MM.1S (cell line): ENCODE measurements around the gene FHL1.

Experiments
- DNase-seq: peaks from one replicate; pipeline ENCODE4 v3.0.0-alpha.2; 2015
- H2AFZ ChIP-seq: fragments of 300-600 bp; sonication (generic); 2 replicates; pipeline ENCODE4 v1.6.0; 2016; ENCODE audit warnings: antibody characterized with exemption, low read length
- H3F3A ChIP-seq: fragments of 300-600 bp; sonication (generic); 2 replicates; pipeline ENCODE4 v1.6.1; 2016; ENCODE audit warnings: mild to moderate bottlenecking, antibody characterized with exemption, low read length, moderate library complexity, mixed read lengths; ENCODE audit not compliant: insufficient read depth
- H3K27ac ChIP-seq: fragments of 300-600 bp; sonication (generic); 2 replicates; pipeline ENCODE4 v1.5.1; 2016; ENCODE audit warnings: mild to moderate bottlenecking, low read length
- H3K27me3 ChIP-seq: fragments of 300-600 bp; sonication (generic); replicated peaks from 2 replicates; pipeline ENCODE4 v1.6.0; 2016; ENCODE audit warnings: low read length; ENCODE audit not compliant: insufficient read depth
- H3K36me3 ChIP-seq: fragments of 300-600 bp; sonication (generic); replicated peaks from 2 replicates; pipeline ENCODE4 v1.6.1; 2016; ENCODE audit warnings: mild to moderate bottlenecking, low read length, mixed read lengths; ENCODE audit not compliant: insufficient read depth
- H3K4me1 ChIP-seq: fragments of 300-600 bp; sonication (generic); 2 replicates; pipeline ENCODE4 v1.6.1; 2016; ENCODE audit warnings: low read length, mixed read lengths
- H3K4me2 ChIP-seq: fragments of 300-600 bp; sonication (generic); 2 replicates; pipeline ENCODE4 v1.6.0; 2016; ENCODE audit warnings: low read depth, low read length
- H3K4me3 ChIP-seq: fragments of 300-600 bp; sonication (generic); 2 replicates; pipeline ENCODE4 v1.5.1; 2016; ENCODE audit warnings: low read length, mixed read lengths
- H3K79me2 ChIP-seq: fragments of 300-600 bp; sonication (generic); 2 replicates; pipeline ENCODE4 v1.6.1; 2016; ENCODE audit warnings: mixed run types, low read length, mixed read lengths
- H3K9ac ChIP-seq: fragments of 300-600 bp; sonication (generic); 2 replicates; pipeline ENCODE4 v1.6.1; 2016; ENCODE audit warnings: low read length, mixed read lengths
- H3K9me2 ChIP-seq: fragments of 300-600 bp; sonication (generic); replicated peaks from 2 replicates; pipeline ENCODE4 v1.6.1; 2016; ENCODE audit warnings: mild to moderate bottlenecking, low read length, mixed read lengths; ENCODE audit not compliant: insufficient read depth
- H3K9me3 ChIP-seq: fragments of 300-600 bp; sonication (generic); replicated peaks from 2 replicates; pipeline ENCODE4 v1.6.1; 2016; ENCODE audit warnings: mild to moderate bottlenecking, low read length, mixed read lengths; ENCODE audit not compliant: insufficient read depth
- H4K20me1 ChIP-seq: fragments of 300-600 bp; sonication (generic); 2 replicates; pipeline ENCODE4 v1.6.1; 2016; ENCODE audit warnings: mild to moderate bottlenecking, low read length, moderate library complexity, mixed read lengths; ENCODE audit not compliant: insufficient read depth
- CTCF ChIP-seq: fragments of 300-600 bp; sonication (generic); IDR thresholded peaks from 2 replicates; pipeline ENCODE4 v1.5.1; 2016; ENCODE audit warnings: antibody characterized with exemption, low read length, mixed read lengths
- EZH2 ChIP-seq: fragments of 300-600 bp; sonication (generic); optimal IDR thresholded peaks from 2 replicates; pipeline ENCODE3; 2017; ENCODE audit warnings: low read depth, mild to moderate bottlenecking, antibody characterized with exemption, low read length, mixed read lengths
- EZH2phosphoT487 ChIP-seq: fragments of 300-600 bp; sonication (generic); IDR thresholded peaks from 2 replicates; pipeline ENCODE4 v1.6.1; 2018; ENCODE audit warnings: antibody characterized with exemption, low read length

Gene FHL1

DNA sequence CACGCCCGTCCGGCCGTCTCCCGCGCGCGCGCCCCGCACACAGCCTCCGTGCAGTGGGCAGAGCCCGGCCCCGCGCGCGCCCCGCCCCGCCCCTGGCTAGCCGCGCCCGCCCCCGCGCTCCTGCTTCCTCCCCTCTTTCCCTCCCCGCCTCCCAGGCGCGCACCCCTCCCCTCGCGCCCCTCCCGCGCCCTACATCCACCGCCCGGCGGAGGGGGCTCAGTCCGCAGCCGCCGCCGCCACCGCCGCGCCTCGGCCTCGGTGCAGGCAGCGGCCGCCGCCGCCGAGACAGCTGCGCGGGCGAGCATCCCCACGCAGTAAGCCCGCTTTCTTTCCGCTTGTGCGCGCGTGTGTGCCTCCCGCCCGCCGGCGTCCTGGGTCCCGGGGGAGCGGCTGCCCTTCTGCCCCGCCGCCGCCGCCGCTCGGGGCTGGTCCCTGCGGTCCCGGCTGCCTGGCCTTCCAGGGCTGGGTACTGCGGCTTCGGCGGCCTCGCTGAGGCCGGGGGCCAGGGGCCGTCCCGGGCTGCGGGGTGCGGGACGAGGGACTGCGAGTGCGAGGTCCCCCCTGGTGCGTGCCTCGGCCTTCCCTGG lies at the start of gene FHL1:
TSS of gene FHL1 (plus strand) at position 219 of the 587 bp plus-strand sequence.
- Histone ChIP-seq H3K27ac (peak within 1 kb of the TSS; percentile 1; the same call in 1 of the 2 replicates), H3K9me3 (no peaks in the 10 kb centered on the region), H3K4me1 (peaks cover 4% of the 10 kb centered on the region; the same call in 1 of the 2 replicates), H4K20me1 (no peaks in the 10 kb centered on the region), H3F3A (no peaks in the 10 kb centered on the region), H3K4me2 (peak within 1 kb of the TSS; percentile 71), H3K4me3 (peak within 1 kb of the TSS; percentile 67), H3K79me2 (peaks cover 48% of the 10 kb centered on the region), H2AFZ (peak within 1 kb of the TSS; percentile 47; the same call in 1 of the 2 replicates), H3K36me3 (no peaks in the 10 kb centered on the region), H3K9ac (peak within 1 kb of the TSS; percentile 80), H3K9me2 (no peaks in the 10 kb centered on the region), H3K27me3 (no peaks in the 10 kb centered on the region)
- no peak for TF ChIP-seq EZH2
- no peak for TF ChIP-seq CTCF
- TF ChIP-seq EZH2phosphoT487 = no peak
- DNase-seq = peak; percentile 47

DNA sequence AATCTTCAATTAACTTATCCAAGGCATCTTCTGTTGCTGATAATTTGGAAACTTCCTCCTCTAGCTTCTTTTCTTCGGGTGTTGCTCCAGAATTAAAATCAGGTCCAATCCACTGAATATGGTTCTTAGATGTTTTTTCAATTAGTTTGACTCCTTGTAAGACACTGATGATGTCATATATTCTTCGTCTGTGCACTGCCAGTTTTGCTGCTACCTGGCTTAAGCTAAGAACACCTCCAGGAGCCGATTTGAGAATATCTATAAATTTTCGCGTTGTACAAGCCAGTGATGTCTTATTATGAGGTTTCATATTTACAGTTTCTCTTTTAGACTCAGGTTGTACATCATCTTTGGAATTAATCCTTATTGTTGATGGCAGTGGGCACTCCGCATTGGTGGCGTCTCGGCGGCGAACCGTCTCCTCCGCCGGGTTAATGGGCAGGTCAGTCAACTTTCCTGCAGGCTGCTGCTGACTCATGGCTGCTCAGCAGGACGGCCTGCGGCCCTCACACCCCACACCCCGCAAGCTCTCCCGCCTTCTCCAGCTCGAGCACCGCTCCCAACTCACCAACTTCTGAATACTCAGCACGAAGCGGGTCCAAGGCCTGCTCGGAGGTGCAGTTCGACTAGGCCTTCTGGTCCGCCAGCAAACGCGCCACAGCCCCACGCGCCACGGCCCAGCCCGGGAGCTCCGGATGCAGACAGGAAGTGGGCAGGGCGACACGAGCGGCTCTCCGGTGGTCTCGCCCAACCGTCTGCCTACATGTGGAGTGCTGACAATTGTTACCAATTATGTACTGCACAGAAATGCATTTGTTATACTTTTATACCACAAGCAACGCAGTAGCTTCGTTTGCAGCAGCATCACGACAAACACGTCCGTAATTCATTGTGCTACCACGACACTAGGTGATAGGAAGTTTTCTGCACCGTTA lies 49.2 kb upstream of the FHL1 start:
- Histone ChIP-seq H3K27me3 (no peaks in the 10 kb centered on the region), H3K9me2 (no peaks in the 10 kb centered on the region)

GRCh38 chrX:136104936-136105335 lies 42.4 kb upstream of the FHL1 start:
- H3K4me3 ChIP-seq = no peak overlapping the region

More for the DNA sequence above, 49.2 kb upstream of the FHL1 start:
- Histone ChIP-seq H3F3A (no peaks in the 10 kb centered on the region), H3K27ac (no peak overlapping the region), H3K36me3 (no peaks in the 10 kb centered on the region), H3K9me3 (no peaks in the 10 kb centered on the region), H3K79me2 (no peaks in the 10 kb centered on the region), H3K4me3 (no peak overlapping the region), H3K4me2 (no peak overlapping the region), H4K20me1 (no peaks in the 10 kb centered on the region), H3K9ac (no peak overlapping the region), H2AFZ (no peak overlapping the region), H3K4me1 (no peaks in the 10 kb centered on the region)
- no peak for DNase-seq
- TF ChIP-seq EZH2phosphoT487 (no peak), EZH2 (no peak), CTCF (no peak)

More at GRCh38 chrX:136104936-136105335, 42.4 kb upstream of the FHL1 start:
- no peaks in the 10 kb centered on the region for H3K27me3 ChIP-seq
- H3K4me1 ChIP-seq = no peaks in the 10 kb centered on the region
- TF ChIP-seq EZH2 = no peak
- TF ChIP-seq CTCF = no peak
- TF ChIP-seq EZH2phosphoT487 = no peak
- H3K9me3 ChIP-seq = no peaks in the 10 kb centered on the region
- no peaks in the 10 kb centered on the region for H3K9me2 ChIP-seq
- H3K36me3 ChIP-seq = no peaks in the 10 kb centered on the region
- no peaks in the 10 kb centered on the region for H4K20me1 ChIP-seq
- H3K27ac ChIP-seq = no peak overlapping the region
- H3F3A ChIP-seq = no peaks in the 10 kb centered on the region
- H3K4me2 ChIP-seq = no peak overlapping the region
- H3K9ac ChIP-seq = no peak overlapping the region
- no peak overlapping the region for H2AFZ ChIP-seq
- H3K79me2 ChIP-seq = no peaks in the 10 kb centered on the region
- DNase-seq = no peak
